Sigmoid colon (tissue), 4 donors: Measurements from ENCODE around the gene EXOC6B.

Experiments
- CTCF ChIP-seq, 4 experiments: fragments of 450-650 bp in 3 of 4; fragments of 200-600 bp in 1 of 4; IDR thresholded peaks; one replicate each; pipeline ENCODE4 v1.5.1; 2016 to 2019; ENCODE audit warnings: antibody characterized with exemption in 4 of 4, mild to moderate bottlenecking in 3 of 4, moderate library complexity in 2 of 4
- EP300 ChIP-seq, 4 donors: sonication (generic); formaldehyde crosslinking; IDR thresholded peaks; one replicate each; pipeline ENCODE4 v1.6.1; 2017; ENCODE audit warnings: antibody characterized with exemption in 4 of 4
- POLR2A ChIP-seq, 2 donors: fragments of 450-650 bp; IDR thresholded peaks; one replicate each; pipeline ENCODE4 v1.6.1; 2016; ENCODE audit warnings: antibody characterized with exemption in 2 of 2, mild to moderate bottlenecking in 2 of 2, moderate library complexity in 2 of 2

- TF ChIP-seq EP300 (IDR thresholded peaks at IDR 0.05) (no peak), CTCF (IDR thresholded peaks at IDR 0.05) (no peak), POLR2A (IDR thresholded peaks at IDR 0.05) (no peak)
These were observed 43.3 kb downstream of the EXOC6B start for GRCh38 chr2:72782520-72782919.
